NCI-H146 (cell line): ENCODE data around the gene CLCN2.

Experiments
- DNase-seq: peaks from one replicate; lab custom pipeline; 2025; lab: John Stamatoyannopoulos, UW

CLCN2 gene

DNA sequence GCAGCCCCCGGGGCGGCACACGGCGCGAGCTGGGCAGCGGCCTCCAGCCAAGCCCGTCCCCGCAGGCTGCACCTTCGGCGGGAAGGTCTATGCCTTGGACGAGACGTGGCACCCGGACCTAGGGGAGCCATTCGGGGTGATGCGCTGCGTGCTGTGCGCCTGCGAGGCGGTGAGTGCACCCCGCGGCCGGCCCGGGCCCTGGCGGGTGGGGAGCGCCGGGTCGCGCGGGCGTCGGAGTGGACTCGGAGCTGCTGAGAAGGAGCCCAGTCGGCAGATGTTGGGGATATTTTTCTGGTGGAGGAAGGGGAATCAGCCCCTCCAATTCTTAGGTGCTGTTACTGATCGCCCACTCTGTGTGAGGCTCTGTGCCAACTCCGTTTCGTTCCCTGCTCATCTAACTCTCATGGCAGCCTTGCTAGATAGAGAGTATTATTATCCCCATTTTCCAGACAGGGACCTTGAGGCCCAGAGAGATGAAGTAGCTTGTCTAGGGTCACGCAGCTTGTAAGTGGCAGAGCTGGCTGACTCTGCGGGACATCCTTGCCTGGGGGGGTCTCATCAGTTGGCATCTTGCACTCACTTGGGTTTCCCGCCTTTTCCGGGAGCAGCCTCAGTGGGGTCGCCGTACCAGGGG is 19.3 kb upstream of the CLCN2 start:
- DNase-seq, result no peak

DNA sequence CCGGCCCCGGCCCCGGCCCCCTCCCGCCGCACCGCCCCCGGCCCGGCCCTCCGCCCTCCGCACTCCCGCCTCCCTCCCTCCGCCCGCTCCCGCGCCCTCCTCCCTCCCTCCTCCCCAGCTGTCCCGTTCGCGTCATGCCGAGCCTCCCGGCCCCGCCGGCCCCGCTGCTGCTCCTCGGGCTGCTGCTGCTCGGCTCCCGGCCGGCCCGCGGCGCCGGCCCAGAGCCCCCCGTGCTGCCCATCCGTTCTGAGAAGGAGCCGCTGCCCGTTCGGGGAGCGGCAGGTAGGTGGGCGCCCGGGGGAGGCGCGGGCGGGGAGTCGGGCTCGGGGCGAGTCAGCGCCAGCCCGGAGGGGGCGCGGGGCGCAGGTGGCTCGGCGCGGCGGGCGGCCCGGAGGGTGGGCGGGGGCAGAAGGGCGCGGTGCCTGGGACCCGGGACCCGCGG is 18.8 kb upstream of the CLCN2 start:
- peak; percentile 65 for DNase-seq

DNA sequence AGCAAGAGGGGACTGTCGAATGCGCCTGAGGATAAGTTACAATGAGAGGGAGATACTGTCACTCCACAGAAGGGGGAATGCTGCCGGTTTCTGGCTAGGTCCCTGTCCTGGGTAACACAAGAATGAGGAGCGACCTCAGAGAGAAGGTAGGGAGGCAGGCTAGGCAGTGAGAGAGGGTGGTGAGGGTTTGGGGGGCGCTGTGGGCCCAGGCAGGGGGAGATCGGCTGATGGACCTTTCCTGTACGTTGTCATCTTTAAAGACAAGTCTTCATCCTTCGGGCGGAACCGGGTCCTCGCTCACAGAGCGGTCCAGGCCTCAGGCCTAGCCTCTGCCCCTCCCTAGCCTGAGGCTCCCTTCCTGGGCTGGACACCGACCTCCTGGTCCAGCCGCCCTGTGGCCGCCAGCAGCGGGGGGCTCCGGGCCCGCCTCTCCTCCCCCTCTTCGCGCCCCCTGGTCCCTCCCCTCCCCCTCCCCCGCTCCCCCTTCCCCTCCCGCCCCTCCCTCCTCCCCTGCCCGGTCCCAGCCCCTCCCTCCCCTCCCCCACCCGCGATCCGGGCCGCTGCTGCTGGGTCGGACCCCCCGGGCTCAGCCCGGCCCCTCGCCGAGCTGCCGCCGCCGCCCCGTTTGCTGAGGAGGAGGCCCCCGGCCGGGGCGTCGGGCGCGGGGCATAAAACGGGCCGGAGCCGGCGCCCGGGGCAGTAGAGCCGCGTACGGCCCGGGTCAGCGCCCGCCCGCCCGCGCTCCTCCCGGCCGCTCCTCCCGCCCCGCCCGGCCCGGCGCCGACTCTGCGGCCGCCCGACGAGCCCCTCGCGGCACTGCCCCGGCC is 18.2 kb upstream of the CLCN2 start, which contains the start of gene CHRD:
Gene CHRD (plus strand): TSS at position 697 of the 827 bp plus-strand sequence. CDS start 265 bp downstream, outside the sequence.
- peak; percentile 54 for DNase-seq

DNA sequence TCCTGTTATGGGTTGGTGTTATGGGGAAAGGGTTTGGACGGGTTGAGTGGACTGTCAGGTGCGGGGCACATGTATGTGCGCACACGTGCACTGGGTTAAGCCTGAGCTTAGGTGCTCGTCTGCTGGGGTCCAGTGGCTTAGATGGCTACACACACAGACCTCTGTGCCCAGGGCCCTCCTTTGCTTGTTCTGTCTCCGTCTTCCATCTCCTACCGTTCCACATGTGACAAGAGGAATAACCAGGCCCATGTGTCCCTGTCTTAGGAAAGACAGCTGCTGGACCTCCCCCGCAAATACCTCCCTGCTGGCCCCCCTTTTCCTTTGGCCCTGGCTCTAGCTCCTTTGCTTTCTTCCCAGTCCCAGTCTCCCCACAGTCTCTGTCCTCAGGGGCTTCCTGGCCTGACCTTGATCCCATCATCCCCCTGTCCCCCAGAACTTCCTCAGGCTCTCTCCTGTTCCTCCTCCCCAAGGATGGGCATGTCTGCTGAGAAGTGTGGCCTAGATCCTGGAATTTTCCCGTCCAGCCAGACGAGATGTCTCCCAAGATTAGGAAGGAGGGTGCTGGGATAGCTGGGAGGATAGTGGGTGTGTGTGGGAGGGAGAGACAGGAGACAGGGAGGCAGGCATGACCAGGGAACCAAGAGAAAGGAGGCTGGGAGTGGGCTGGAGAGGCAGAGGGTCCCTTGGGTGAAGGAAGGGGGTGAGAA is 17.4 kb upstream of the CLCN2 start:
- DNase-seq, result no peak

DNA sequence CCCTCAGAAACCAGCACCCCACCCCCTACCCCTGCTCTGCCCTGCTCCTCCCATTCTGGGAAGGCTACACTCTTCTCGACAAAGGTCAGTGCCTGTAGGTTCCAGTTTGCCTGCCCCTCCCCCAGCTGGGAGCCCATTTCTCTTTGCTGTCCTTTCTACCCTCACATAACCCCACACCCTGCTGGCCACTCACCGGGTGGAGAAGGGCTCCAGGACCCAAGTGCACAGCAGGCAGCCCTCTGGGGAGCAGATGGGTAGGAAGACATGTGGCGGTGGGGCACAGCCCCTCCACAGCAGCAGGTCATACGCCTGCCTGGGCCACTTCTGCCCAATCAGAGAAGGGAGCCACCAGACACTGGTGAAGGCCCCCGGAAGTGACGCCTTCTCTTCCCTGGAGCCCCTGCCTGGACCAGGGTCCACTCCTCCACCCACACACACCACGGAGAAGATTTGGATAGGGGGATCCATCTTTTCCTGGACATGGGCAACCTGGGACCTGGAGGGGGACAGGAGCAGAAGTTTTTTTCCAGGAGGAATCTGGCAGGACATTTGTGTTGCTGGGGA is 16.6 kb upstream of the CLCN2 start, which contains the start of gene THPO:
Gene THPO (minus strand): TSS at position 326 of the 564 bp plus-strand sequence. CDS start 1,948 bp downstream, outside the sequence.
- peak; percentile 62 for DNase-seq

DNA sequence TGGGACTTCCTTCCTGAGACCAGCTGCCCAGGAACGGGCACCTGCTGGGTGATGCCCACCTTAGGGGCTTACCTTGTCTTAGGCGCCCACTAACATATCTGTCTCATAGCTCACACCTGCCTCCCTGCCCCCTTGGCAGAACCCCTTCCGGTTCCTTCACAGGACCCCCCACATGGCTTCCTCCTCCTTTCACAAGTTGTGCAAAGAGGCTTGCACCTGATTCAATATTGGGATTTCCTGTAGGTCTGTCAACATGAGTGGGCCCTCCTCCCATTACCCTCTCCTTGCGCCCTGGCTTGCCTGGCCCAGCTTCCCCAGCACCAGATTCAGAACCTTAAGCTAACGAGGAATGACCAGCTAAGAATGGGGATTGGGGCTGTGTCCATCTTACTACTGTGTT is 16.0 kb upstream of the CLCN2 start:
- DNase-seq, result peak; percentile 80

DNA sequence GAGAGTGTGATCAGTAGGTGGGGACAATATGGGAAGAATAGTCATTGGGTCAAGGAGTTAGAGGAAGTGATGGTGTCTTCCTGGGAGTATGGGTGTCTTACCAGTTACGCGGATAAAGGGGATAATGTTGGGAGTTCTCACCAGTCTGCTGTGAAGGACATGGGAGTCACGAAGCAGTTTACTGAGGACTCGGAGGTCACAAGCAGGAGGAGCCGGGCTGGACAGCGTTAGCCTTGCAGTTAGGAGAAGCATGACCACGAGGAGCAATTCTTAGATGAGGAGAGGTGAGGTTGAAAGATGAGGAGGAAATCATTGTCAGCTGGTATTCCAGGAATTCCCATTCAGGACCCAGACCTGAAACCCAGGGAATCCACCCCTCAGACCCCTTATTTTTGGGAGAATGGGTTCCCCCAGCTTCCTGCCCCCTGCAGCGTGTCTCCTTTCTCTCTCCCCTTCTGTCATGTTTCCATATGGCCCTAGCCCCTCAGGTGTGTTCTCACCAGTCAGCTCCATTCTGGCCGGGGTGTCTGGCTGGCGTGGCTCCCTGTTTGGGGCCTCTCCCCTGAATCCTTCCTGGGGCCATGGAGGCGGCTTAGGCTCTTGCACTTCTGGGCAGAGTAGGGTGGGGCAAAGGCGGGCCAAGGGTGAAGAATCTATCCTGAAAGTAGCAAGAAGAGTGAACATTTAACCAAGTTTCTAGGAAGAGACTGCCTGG is 14.5 kb upstream of the CLCN2 start:
- DNase-seq, result no peak

DNA sequence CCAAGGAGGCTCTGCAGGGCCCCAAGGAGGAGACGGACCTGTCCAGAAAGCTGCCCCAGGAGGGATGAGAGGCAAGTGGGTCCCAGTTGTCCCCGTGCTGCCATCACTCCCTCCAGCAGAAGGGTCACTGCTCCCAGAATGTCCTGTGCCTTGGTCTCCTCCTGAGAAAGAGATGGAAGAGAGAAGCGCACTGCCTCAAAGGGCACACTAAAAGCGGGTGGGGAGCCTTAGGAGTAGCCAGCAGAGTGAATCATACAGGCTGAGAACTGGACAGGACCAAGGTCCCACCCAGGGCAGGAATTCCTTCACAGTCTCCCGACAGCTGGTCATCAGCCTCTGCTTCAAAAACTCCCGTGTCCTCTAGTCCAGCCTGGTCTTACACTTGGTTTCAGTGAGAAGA is 12.0 kb upstream of the CLCN2 start:
- DNase-seq, result no peak

DNA sequence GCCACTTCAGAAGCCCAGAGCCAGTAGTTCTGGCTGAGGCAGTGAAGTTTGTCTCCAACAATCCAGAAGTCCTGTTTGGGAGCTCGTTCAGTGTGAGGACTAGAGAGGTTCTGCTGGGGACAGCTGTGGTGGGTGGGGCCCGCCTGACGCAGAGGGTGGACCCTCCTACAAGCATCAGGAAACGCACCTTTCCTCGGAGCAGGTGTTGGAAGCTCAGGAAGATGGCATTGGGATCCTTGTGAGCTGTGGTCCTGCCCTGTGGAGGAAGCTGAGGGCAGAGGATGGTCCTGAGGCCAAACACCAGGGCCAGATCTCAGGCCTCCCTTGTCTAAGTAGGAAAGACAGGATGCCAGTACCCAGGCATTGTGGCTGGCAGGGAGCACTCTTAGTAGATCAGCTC is 11.5 kb upstream of the CLCN2 start:
- no peak for DNase-seq

DNA sequence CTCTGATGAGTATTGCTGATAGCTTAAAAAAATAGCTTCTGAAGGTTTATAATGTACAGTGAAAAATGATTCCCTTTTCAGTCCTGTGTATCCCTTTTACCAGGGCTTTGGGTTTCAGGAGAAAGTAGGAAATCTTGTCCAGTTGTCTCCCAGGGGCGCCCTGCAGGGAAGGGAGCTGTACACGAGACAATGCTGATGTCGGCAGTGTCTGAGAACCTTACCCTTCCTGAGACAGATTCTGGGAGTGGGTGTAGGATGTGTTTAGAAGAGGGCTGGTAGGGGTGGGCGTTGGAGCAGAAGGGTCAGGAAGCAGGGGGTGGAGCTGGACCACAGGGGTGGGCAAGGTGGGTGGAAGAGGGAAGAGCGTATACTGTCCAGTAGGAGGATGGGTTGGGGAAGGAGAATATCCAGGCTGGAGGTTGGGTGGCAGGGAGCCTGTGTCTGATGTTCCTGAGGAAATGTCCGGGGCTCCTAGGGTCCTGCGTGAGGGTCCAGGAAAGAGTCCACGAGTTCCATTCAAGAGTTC is 11.0 kb upstream of the CLCN2 start:
- peak; percentile 20 for DNase-seq

DNA sequence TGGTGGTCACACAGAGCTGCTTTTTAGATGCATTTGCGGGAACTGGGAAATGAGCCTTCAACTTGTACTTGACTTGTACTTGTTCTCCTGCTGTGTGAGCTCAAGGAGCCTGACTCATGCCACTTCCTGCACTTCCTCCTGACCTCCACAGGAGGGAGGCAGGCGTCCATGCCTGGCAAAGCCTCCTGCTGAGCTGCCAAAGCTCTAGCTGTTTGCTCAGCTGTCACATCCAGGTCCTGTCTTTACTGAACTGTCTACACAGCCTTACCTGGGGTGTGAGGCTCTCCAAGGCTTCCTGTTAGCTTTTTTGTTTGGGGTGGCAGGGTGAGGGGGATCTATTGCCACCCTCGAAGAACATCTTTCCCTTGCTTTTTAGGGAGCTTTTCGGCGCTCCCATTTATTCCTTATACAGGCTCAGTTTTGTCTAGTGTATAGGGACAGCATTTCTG is 10.2 kb upstream of the CLCN2 start:
- DNase-seq, result peak; percentile 99

DNA sequence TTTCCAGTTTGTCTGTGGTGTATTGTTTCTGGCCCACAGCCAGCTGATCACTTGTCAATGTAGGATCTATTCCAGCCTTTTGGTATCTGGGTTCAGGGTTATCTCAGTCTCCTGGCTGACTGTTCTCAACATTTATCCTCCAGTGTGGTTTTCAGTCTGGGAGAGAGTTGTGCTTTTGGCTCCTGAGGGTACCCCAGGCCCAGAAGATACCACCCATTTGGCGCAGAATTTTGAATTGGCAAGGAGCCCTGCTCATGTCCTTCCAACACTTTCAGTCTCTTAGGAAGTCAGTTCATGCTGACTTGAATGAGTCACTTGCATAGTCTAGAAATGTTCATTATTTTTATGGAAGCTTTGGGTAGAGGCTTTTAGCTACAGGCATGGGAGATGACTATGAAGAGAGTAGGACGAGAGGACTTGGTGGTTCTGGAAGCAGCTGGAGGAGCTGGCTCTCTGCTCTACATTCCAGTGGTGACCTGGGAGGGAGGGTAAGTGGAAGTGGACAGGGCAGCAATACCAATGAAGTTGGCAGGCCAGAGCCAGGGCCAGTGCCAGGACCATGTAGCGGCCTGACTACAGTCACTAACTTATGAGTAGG is 7.3 kb upstream of the CLCN2 start:
- no peak for DNase-seq

DNA sequence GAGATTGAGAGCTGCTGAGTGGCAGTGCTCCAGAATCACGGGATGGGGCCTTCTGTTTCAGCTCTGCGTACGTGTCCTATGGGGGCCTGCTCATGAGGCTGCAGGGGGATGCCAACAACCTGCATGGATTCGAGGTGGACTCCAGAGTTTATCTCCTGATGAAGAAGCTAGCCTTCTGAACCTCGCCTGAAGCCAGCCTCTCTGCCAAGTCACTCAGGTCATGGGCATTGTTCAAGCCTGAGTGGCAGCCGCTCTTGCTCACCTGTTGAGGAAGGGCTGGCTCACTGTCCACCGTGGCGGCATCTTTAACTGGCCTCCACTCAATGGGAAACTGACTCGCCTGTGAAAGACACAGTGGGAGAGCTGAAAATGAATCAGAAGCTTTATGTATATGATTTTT is 6.7 kb upstream of the CLCN2 start:
- DNase-seq, result no peak

DNA sequence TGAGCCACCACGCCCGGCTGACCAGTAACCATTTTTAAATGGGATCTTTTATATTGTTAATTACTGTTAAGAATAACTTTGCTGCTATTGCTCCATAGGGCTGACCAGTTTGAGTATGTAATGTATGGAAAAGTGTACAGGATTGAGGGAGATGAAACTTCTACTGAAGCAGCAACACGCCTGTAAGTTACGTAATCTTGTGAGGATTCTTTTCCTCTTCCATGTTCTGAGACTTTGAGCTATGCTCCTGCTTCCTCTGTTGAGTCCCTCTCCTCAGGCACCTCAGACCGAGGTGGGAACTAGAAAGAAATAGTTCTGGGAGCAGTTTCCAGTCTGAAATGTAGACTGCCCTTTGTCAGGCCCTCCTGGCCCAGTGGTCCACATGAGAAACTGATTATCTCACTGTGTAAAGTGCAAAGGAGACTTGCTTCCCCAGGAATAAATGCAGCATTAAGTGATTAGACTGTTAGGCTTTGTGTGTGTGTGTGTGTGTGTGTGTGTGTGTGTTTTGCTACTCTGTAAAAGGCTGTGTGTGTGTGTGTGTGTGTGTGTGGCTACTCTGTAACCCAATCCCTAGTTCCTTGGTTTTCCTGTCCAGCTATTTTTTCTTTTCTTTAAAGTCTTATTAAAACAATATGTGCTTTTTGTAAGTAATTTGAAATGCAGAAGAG is 5.3 kb upstream of the CLCN2 start:
- no peak for DNase-seq

DNA sequence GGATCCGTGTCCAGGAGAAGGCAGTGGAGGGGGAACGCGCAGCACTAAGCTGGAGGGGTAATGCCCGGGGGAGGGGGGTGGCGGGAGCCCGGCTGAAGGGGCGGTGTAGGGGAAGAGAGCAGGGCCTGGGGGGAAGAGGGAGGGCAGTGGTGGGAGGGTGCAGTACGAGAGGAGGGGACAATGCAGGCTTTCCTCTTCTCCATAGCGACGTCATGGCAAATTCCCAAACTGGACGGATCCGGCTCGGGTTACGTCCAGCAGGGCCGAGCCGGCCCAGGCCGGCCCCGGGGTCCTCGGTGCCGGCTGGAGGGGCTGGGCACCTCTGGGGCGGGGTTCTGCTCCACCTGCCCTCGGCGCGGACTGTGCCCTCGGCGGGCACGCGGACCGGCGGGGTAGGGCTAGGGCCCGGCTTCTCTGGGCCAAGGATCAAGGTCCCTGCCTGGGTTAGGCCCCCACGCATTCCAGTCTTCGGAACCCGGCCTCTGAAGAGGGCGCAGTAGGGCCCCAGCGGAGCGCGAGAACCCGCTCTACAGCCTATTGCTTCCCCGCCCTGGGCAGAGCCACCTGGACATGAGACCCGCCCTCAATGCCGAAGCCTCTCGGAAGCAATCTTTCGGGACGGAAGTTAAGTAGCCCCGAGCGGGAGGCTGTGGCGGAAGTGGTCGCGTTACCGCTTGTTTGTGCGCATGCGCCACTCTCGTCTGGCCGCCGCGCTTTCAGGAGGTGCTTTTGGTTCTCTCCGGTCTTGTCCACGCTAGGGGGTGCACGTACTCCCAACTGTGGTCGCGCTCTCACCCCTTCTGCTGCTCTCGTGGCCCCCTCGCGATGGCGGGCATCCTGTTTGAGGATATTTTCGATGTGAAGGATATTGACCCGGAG is 1.5 kb upstream of the CLCN2 start:
- DNase-seq, result peak; percentile 100

DNA sequence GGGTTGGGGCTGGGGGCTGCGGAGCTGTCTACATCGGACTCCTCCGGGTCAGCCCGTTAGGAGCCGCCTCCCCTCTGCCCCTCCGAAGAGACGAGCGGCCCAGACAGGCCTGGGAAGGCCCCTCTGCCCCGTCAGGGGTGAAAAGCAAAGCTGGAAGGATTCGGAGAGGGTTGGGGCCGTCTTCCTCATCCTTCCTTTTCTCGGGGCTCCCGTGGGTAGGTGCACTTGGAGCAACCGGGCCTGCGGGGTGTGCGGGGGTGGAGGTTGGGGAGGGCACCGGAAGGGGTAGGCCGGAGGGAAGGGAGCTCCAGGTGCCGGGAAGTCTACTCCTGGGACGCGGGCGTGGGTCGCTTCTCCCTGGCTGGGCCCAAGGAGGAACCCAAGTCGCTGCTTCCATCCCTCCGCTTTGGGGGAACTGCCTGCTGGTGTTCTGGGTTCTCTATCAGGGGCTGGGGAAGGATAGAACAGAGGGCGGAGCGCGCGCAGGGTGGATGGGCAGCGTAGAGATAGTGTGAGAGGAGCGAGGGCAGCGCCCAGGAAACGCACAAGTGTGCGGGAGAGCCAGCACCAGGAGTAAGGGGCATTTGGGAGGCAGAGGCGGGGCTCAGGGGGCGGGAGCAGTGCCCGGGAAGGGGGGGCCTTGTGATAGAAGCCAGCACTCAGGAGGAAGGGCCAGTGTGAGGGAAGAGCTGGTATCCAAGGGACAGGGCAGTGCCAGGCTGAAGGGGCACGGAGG is 695 bp upstream of the CLCN2 start:
- DNase-seq, result peak; percentile 92

DNA sequence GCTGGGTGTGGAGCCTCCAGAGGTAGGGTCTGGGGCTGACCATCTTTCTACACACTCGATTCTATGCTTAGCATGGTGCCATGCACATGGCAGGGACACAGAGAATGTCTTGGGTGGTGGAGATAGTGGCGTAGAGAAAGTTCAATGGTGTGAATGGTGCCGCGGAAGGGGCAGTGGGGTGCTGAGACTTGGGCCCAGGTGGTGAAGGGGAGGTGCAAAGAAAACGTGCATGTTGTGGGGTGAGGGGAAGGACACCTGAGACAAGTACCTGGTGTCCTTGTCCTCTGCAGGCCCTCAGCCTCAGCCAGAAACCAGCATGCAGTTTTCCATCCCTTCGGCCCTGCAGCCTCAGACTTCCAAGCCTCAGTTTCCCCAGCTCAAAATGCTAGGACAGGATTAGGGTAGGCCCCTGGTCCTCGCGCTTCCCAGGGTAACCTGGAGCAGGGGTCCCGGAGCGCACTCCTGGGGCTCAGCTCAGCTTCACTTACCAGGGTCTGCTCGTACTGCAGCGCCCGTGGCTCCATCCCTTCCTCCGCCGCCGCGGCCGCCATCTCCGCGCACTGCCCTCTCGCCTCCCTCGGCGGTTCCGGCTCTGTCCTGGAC is 375 bp downstream of the CLCN2 start:
- DNase-seq, result peak; percentile 43
